Hematopoietic multipotent progenitor cell treated with erythropoietin and hydrocortisone succinate and interleukin-3 and kit ligand, for 15 days (in vitro differentiated cells): ENCODE measurements around the gene ACO1.

Experiments
- DNase-seq: peaks from one replicate; pipeline ENCODE4 v3.0.0-alpha.2; 2015; ENCODE audit warnings: low spot score

The ACO1 gene

GRCh38 chr9:32382565-32383320 is 1.7 kb upstream of the ACO1 start:
- no peak for DNase-seq

- no peak for DNase-seq
These were observed 460 bp upstream of the ACO1 start for GRCh38 chr9:32384002-32384363.

- no peak for DNase-seq
These were observed 875 bp downstream of the ACO1 start for GRCh38 chr9:32385152-32385884.

DNA sequence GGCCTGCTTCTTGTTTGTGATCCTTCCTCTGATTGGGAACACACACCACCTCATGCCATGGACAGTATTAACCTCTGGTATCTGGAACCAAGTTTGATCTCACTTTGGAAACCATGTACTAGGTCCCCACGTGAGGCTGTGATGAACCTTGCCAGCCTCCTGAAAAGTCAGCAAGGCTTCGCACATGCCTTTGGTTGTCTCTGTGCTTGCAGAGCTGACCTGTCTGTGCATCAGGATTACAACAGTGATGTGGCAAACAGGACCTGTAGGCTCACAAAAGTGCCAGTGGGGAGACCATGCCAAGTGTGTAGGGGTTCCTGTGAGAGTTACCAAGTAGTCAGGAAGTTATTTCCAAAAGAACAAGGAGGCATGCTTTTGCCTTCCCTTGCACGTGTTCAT is 1.4 kb downstream of the ACO1 start:
- DNase-seq = no peak

GRCh38 chr9:32387256-32387655 is 2.8 kb downstream of the ACO1 start:
- DNase-seq = no peak

GRCh38 chr9:32389365-32389764 is 4.9 kb downstream of the ACO1 start:
- no peak for DNase-seq

- DNase-seq = no peak
These were observed 9.5 kb downstream of the ACO1 start for GRCh38 chr9:32393911-32394310.

GRCh38 chr9:32394381-32395049 is 10.1 kb downstream of the ACO1 start:
- no peak for DNase-seq

GRCh38 chr9:32395510-32396216 is 11.2 kb downstream of the ACO1 start:
- DNase-seq = no peak

DNA sequence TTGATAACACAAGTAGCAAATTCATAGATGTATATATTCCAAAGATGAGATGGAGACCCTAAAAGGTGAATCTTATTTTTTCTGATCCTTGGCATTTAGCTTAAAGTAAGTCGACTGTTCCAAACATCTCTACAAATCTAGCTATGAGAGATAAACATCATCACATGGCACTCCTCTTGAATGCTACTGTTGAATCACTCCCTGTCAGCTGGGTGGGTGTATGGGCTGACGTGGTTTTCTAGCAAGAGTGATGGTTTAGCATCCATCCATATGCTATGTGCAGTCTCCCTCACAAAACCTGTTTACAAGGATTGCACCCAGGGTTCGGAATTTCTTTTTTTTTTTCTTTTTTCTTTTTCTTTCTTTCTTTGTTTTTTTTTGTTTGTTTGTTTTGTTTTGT is 13.8 kb downstream of the ACO1 start:
- no peak for DNase-seq

DNA sequence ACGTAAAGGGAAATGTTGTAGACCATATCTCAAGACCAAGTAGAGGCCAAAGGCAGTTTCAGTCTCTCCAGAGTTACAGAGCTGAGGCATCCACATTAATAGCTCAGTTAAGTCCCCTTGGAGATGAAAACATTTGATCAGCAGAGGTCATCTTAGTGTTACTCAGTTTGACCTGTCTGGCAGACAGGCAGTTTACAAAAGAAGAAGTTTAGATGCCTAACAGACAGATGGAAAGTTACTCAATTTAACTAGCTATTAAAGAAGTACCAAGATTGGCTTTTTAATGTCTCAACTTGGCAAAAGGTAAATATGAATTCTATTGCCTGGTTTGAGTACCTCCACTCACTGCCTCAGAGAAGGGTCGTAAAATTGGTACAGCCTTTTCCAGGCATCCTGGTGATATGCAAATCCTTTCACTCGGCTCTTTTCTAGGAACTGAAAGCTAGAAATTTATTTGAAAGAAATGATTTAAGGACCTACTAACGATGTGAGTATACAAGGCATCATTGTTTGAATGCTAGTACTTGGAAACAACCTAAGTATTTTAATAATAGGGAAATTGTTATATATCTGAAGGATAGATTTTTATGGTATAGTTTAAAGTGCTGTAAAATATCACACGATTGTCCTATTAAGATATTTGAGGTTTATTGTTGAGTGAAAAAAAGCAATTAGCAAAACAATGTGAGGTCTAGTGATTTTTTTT is 14.8 kb downstream of the ACO1 start:
- no peak for DNase-seq

DNA sequence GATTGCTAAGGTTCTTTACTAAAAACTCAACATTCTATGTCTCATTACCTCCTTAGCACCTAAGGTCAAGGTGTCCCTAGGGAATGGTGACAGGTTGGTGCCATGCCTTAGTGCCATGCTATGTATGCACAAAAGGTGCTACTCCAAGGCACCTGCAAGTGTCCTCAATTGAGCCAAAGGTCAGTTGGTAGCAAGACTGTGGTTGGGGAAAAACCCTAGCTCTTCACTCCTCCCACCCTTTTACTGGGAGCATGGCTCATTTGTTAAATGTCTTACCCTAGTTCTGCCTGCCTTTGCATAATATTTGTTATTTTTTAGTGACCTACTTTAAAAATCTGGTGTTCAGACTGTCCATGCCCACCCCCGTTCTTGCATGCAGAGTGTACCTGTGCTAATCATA is 17.0 kb downstream of the ACO1 start:
- no peak for DNase-seq

- DNase-seq = no peak
These were observed 19.3 kb downstream of the ACO1 start for GRCh38 chr9:32403567-32404260.

DNA sequence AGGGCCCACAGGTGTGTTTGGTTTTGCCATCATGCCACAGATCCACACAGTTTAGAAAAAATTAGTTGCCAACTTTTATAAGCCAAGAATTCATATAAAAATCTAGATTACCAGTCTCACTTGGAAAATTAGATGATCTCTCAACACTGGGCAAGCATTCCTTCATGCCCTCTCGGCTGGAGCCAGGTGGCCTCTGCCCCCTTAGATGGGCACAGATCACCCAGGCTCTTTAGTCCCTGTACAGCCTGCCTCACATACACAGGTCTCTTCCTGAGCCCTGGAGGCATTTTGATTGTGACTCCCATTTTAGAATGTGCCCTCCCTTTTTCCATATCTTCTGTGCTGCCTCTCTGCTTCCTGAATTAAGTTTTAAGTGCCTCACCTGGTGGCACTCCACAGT is 20.0 kb downstream of the ACO1 start:
- DNase-seq = no peak

GRCh38 chr9:32404856-32405255 is 20.4 kb downstream of the ACO1 start:
- DNase-seq = no peak

DNA sequence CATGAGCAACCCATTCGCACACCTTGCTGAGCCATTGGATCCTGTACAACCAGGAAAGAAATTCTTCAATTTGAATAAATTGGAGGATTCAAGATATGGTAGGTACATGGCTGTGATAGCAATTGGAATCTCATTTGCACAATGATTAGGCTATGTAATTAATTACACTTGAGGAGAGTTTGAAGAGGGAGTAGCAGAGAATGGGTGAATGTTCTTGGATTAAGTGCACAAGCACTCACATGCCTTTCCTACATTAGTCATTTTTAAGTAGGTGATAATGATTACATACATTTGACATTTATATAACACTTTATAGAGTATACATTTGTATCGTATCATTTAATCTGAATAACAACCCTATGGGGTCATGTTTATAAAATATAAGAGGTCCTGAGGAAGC is 21.1 kb downstream of the ACO1 start:
- DNase-seq = no peak

DNA sequence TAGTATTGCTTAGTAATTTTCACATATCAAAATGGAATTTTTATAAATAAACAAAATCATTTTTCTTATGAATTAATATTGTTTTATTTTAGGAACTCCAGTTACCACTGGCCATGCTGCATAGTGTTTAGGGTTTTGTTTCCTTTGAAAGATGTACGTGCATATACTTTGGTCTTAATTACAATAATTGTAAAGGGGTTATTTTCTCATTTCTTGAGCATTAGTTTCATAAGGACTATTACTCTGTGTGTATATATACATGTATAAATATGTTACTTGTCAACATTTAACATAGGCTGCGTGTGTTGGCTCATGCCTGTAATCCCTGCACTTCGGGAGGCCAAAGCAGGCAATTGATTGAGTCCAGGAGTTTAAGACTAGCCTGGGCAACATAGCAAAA is 21.6 kb downstream of the ACO1 start:
- no peak for DNase-seq

GRCh38 chr9:32411753-32412152 is 27.3 kb downstream of the ACO1 start:
- no peak for DNase-seq

GRCh38 chr9:32412440-32412839 is 28.0 kb downstream of the ACO1 start:
- DNase-seq = no peak

DNA sequence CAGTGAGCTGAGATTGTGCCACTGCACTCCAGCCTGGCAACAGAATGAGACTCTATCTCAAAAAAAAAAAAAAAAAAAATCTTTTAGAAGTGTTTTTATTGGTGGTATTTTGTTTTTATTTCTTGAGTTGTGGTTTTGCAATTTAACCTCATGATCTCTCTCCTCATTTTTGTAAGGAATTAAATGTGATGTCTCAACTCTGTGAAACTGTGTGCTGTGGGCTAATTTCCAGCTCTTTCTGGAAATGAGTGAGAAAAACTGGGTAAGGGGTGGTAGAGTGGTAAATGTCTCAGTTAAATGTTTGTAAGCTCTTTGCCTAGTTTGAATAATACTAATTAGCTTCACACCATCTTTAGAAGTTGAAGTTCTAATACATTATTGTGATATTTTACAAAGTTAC is 29.0 kb downstream of the ACO1 start:
- DNase-seq = no peak

DNA sequence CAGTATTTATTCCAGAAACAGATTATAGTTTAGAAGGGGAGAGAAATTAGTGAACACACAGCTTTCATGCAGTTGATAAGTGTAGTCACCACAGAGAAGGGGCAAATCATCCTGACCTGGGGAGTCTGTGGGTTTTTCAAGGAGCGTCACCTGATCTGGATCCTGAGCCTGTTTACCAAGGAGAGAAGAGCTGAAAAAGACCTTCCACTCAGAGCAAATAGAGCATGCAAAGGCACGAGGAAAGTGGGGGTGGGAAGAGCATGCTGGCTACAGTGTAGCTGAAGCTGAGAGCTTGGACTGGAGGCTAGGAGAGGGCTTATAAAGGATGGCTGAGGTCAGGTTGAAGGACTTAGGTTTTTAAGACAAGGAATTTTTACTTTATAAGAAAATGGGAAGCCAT is 30.4 kb downstream of the ACO1 start:
- no peak for DNase-seq
